DOHH2 (cell line): Measurements from ENCODE around the gene PHF21B.

Experiments
- CTCF ChIP-seq: fragments of 200-600 bp; sonication (generic); IDR thresholded peaks from one replicate; pipeline ENCODE4 v1.5.1; 2014; ENCODE audit warnings: antibody characterized with exemption, mild to moderate bottlenecking, low read depth, low read length; ENCODE audit not compliant: poor library complexity, severe bottlenecking
- EZH2phosphoT487 ChIP-seq: fragments of 200-600 bp; sonication (generic); IDR thresholded peaks from 2 replicates; pipeline ENCODE4 v1.6.1; 2017; ENCODE audit warnings: borderline replicate concordance, mild to moderate bottlenecking, antibody characterized with exemption, low read length, moderate library complexity, mixed read lengths

- TF ChIP-seq CTCF (no peak), EZH2phosphoT487 (no peak)
Observed at GRCh38 chr22:45039133-45039532, 29.3 kb upstream of the PHF21B start.
